Neural progenitor cell (in vitro differentiated cells): ENCODE results near the gene ITPR1. TPM values are rescaled to one million over a fixed set of nuclear protein-coding genes. Genes with fewer than 3 reads are reported as not detected.

Experiments used
- DNase-seq: peaks from one replicate; pipeline ENCODE4 v3.0.0-alpha.2; 2016; ENCODE audit warnings: low spot score
- H2AFZ ChIP-seq: fragments of 200-600 bp; sonication (generic); replicated peaks from 2 replicates; pipeline ENCODE4 v1.6.1; 2016; ENCODE audit warnings: antibody characterized with exemption
- H3F3A ChIP-seq: fragments of 200-600 bp; sonication (generic); 2 replicates; pipeline ENCODE4 v1.6.1; 2016; ENCODE audit warnings: antibody characterized with exemption, low read depth
- H3K27ac ChIP-seq: fragments of 200-600 bp; sonication (generic); 2 replicates; pipeline ENCODE4 v1.5.1; 2016; ENCODE audit warnings: mild to moderate bottlenecking
- H3K27me3 ChIP-seq: fragments of 200-600 bp; sonication (generic); 2 replicates; pipeline ENCODE4 v1.6.1; 2016; ENCODE audit warnings: mild to moderate bottlenecking, moderate library complexity
- H3K36me3 ChIP-seq: fragments of 200-600 bp; sonication (generic); 2 replicates; pipeline ENCODE4 v1.5.1; 2016
- H3K4me1 ChIP-seq: fragments of 200-600 bp; sonication (generic); 2 replicates; pipeline ENCODE4 v1.6.1; 2016; ENCODE audit warnings: mixed run types
- H3K4me2 ChIP-seq: fragments of 200-600 bp; sonication (generic); 2 replicates; pipeline ENCODE4 v1.6.1; 2016
- H3K4me3 ChIP-seq: fragments of 200-600 bp; sonication (generic); 2 replicates; pipeline ENCODE4 v1.5.1; 2016
- H3K79me2 ChIP-seq: fragments of 200-600 bp; sonication (generic); 2 replicates; pipeline ENCODE4 v1.6.1; 2016; ENCODE audit warnings: low read depth
- H3K9ac ChIP-seq: fragments of 200-600 bp; sonication (generic); 2 replicates; pipeline ENCODE4 v1.6.1; 2016
- H3K9me3 ChIP-seq: fragments of 200-600 bp; sonication (generic); 2 replicates; pipeline ENCODE4 v1.5.1; 2016; ENCODE audit warnings: low read depth
- H4K20me1 ChIP-seq: fragments of 200-600 bp; sonication (generic); 2 replicates; pipeline ENCODE4 v1.6.1; 2016; ENCODE audit warnings: low read depth
- H3K27ac Mint-ChIP-seq: 3 replicates; pipeline ENCODE4 v1.8.0; 2021; ENCODE audit warnings: mixed read lengths
- H3K27me3 Mint-ChIP-seq: 2 replicates; pipeline ENCODE4 v1.8.0; 2022; ENCODE audit warnings: low read depth, mild to moderate bottlenecking, inconsistent platforms, moderate library complexity, mixed read lengths; ENCODE audit not compliant: insufficient read depth
- H3K36me3 Mint-ChIP-seq: 3 replicates; pipeline ENCODE4 v1.8.0; 2021; ENCODE audit warnings: mixed read lengths
- H3K4me1 Mint-ChIP-seq: 3 replicates; pipeline ENCODE4 v1.8.0; 2021; ENCODE audit warnings: mixed read lengths
- H3K4me3 Mint-ChIP-seq: 3 replicates; pipeline ENCODE4 v1.8.0; 2021; ENCODE audit warnings: mild to moderate bottlenecking, moderate library complexity, mixed read lengths
- H3K9me3 Mint-ChIP-seq: 3 replicates; pipeline ENCODE4 v1.8.0; 2020; ENCODE audit warnings: mixed read lengths
- EZH2 ChIP-seq: fragments of 200-600 bp; sonication (generic); IDR thresholded peaks from 2 replicates; pipeline ENCODE4 v1.6.1; 2017; ENCODE audit warnings: antibody characterized with exemption, mild to moderate bottlenecking, moderate library complexity
- EZH2phosphoT487 ChIP-seq: fragments of 200-600 bp; sonication (generic); IDR thresholded peaks from 2 replicates; pipeline ENCODE4 v1.6.1; 2017; ENCODE audit warnings: antibody characterized with exemption
- total RNA-seq: library from RNA; depleted of rRNA; stranded (reverse); fragments of >200 nt; gene quantifications from 2 replicates; pipeline ENCODE4 v1.2.3, GENCODE V29; 2015; ENCODE audit warnings: low replicate concordance
- TF ChIP-seq, protein P1 (sequence below): fragments of 200-600 bp; sonication (generic); IDR thresholded peaks from 2 replicates; pipeline ENCODE4 v1.5.1; 2017; ENCODE audit warnings: antibody characterized with exemption, mild to moderate bottlenecking

Gene ITPR1
- total RNA-seq, 1 donor from 2014 or later, result 5.0 TPM

DNA sequence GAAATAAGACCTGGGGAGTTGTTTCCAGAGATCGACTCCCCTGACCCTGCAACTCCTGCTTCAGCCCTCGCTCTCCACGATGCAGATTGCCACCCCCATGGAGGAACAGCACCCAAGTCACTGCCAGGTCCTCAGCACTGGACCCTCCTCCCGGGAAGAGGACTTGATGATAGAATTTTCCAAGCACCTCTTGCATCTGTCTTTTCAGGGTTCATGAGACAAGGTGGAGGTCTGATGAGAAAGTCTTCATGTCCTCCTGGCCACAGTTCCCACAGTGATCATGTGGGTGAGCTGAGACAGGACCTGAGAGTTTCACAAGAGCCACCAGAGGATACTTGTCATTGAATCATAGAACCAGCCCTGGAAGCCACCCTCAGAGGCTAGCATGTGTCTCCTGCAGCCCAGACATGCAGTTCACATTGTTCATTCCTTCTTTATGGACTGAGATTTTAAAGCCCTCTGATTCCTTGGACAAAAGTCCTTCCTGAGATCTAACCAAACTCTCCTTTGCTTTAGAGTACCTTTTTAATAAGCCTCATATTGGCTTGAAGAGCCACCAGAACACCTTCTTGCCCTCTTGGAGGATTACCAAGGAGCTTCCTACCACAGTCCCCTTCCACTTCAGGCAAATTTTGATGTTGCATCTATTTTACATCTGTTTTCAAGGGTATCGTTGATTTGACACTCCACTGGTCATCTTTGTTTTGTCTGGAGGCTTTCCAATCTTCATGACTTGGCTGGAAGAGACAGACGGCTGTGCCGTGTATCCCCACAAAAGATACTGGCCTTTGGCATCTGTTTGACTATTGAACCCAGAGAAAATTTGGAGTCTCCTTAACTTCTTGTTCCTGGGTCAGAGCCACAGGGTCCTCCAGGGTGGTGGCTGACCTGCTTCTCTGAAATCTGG, 261.3 kb downstream of the ITPR1 start:
- Histone ChIP-seq H2AFZ (no peak overlapping the region), H3K9ac (no peak overlapping the region), H3K79me2 (no peaks in the 10 kb centered on the region), H3F3A (no peaks in the 10 kb centered on the region), H3K27ac (no peak overlapping the region), H3K36me3 (no peaks in the 10 kb centered on the region), H3K9me3 (no peaks in the 10 kb centered on the region), H3K4me3 (no peak overlapping the region), H4K20me1 (no peaks in the 10 kb centered on the region), H3K4me2 (no peak overlapping the region), H3K27me3 (no peaks in the 10 kb centered on the region), H3K4me1 (no peaks in the 10 kb centered on the region)
- Mint-ChIP-seq H3K9me3 (no peaks in the 10 kb centered on the region), H3K4me1 (peaks cover 23% of the 10 kb centered on the region), H3K4me3 (no peak overlapping the region), H3K27me3 (no peaks in the 10 kb centered on the region), H3K36me3 (no peaks in the 10 kb centered on the region), H3K27ac (no peak overlapping the region)
- TF ChIP-seq, protein P1, sequence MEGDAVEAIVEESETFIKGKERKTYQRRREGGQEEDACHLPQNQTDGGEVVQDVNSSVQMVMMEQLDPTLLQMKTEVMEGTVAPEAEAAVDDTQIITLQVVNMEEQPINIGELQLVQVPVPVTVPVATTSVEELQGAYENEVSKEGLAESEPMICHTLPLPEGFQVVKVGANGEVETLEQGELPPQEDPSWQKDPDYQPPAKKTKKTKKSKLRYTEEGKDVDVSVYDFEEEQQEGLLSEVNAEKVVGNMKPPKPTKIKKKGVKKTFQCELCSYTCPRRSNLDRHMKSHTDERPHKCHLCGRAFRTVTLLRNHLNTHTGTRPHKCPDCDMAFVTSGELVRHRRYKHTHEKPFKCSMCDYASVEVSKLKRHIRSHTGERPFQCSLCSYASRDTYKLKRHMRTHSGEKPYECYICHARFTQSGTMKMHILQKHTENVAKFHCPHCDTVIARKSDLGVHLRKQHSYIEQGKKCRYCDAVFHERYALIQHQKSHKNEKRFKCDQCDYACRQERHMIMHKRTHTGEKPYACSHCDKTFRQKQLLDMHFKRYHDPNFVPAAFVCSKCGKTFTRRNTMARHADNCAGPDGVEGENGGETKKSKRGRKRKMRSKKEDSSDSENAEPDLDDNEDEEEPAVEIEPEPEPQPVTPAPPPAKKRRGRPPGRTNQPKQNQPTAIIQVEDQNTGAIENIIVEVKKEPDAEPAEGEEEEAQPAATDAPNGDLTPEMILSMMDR, result no peak
- no peak for TF ChIP-seq EZH2
- TF ChIP-seq EZH2phosphoT487, result no peak
- no peak for DNase-seq

DNA sequence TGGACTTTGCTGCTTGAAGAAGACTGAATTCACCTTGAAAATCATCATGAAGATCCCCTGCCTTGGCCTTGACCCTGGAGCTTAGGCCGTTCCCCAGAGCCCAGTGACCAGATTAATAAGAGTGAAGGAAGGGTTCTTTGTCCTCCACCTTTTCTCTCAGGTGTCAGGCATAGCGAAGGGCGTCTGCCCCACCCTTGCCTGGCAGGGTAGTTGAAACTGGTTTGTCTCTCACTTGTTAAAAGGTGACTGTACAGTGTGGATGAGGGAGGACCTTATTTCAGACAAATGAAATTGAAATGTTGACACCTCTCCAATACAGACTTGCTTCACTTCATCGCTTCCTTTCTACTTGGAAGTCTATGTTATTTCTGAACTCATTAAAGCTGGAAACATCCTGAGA, 262.4 kb downstream of the ITPR1 start:
- H3K27ac ChIP-seq, result no peak overlapping the region
- no peaks in the 10 kb centered on the region for H3K4me1 ChIP-seq
- no peak overlapping the region for H3K4me3 ChIP-seq
- H3K9ac ChIP-seq, result no peak overlapping the region
- H3K4me3 Mint-ChIP-seq, result no peak overlapping the region
- H4K20me1 ChIP-seq, result no peaks in the 10 kb centered on the region
- H3K4me2 ChIP-seq, result no peak overlapping the region
- H2AFZ ChIP-seq, result no peak overlapping the region
- no peaks in the 10 kb centered on the region for H3K9me3 ChIP-seq
- no peaks in the 10 kb centered on the region for H3K79me2 ChIP-seq
- DNase-seq, result no peak
- H3K36me3 Mint-ChIP-seq, result no peaks in the 10 kb centered on the region
- H3K27ac Mint-ChIP-seq, result no peak overlapping the region
- H3K9me3 Mint-ChIP-seq, result peaks cover 2% of the 10 kb centered on the region
- no peaks in the 10 kb centered on the region for H3K36me3 ChIP-seq
- H3K27me3 ChIP-seq, result no peaks in the 10 kb centered on the region
- no peaks in the 10 kb centered on the region for H3F3A ChIP-seq
- H3K27me3 Mint-ChIP-seq, result no peaks in the 10 kb centered on the region
- H3K4me1 Mint-ChIP-seq, result peaks cover 15% of the 10 kb centered on the region
- TF ChIP-seq EZH2 (no peak), EZH2phosphoT487 (no peak)
- TF ChIP-seq, protein P1, result no peak

GRCh38 chr3:4756057-4756775, 263.1 kb downstream of the ITPR1 start:
- H3K4me1 Mint-ChIP-seq, result peaks cover 11% of the 10 kb centered on the region
- no peak overlapping the region for H3K27ac Mint-ChIP-seq

More at GRCh38 chr3:4756057-4756775, 263.1 kb downstream of the ITPR1 start:
- H3K4me3 ChIP-seq, result no peak overlapping the region
- H3K9me3 ChIP-seq, result no peaks in the 10 kb centered on the region
- TF ChIP-seq EZH2phosphoT487, result no peak
- no peak for TF ChIP-seq EZH2
- TF ChIP-seq, protein P1, result no peak
- H3K4me1 ChIP-seq, result no peaks in the 10 kb centered on the region
- no peaks in the 10 kb centered on the region for H4K20me1 ChIP-seq
- no peak overlapping the region for H2AFZ ChIP-seq
- Mint-ChIP-seq H3K36me3 (no peaks in the 10 kb centered on the region), H3K4me3 (no peak overlapping the region), H3K9me3 (peaks cover 2% of the 10 kb centered on the region), H3K27me3 (peaks cover under 1% of the 10 kb centered on the region)
- no peaks in the 10 kb centered on the region for H3K36me3 ChIP-seq
- H3K79me2 ChIP-seq, result no peaks in the 10 kb centered on the region
- no peak for DNase-seq
- H3K27ac ChIP-seq, result no peak overlapping the region
- no peaks in the 10 kb centered on the region for H3K27me3 ChIP-seq
- H3F3A ChIP-seq, result no peaks in the 10 kb centered on the region
- H3K9ac ChIP-seq, result no peak overlapping the region
- H3K4me2 ChIP-seq, result no peak overlapping the region
